K562 (cell line): ENCODE data around the gene TMEM260. TPM values are rescaled to one million over a fixed set of nuclear protein-coding genes. Genes with fewer than 3 reads are reported as not detected.

Experiments used
- AFF1 ChIP-seq, 2 experiments: fragments of 450-650 bp; IDR thresholded peaks; 2 replicates each; pipeline ENCODE4 v1.6.1; 2018; ENCODE audit warnings: mild to moderate bottlenecking in 2 of 2, low read depth in 1 of 2; ENCODE audit not compliant: partially characterized antibody in 2 of 2
- CBFB ChIP-seq: sonication (generic); formaldehyde crosslinking; IDR thresholded peaks from 2 replicates; pipeline ENCODE4 v1.4.0; 2020; ENCODE audit warnings: mild to moderate bottlenecking, missing genetic modification reagents
- CREM ChIP-seq: IDR thresholded peaks from 2 replicates; pipeline ENCODE4 v1.6.1; 2014; ENCODE audit warnings: antibody characterized with exemption, low read depth
- HMG20B ChIP-seq: fragments of 250-450 bp; sonication (Bioruptor Pico); IDR thresholded peaks from 2 replicates; pipeline ENCODE4 v1.5.0; 2021; ENCODE audit warnings: mild to moderate bottlenecking
- KLF13 ChIP-seq: fragments of 450-650 bp; IDR thresholded peaks from 2 replicates; pipeline ENCODE4 v1.6.1; 2016; ENCODE audit warnings: missing genetic modification characterization, low read depth, mild to moderate bottlenecking, missing compliant biosample characterization, moderate library complexity, borderline replicate concordance
- L3MBTL2 ChIP-seq: fragments of 450-650 bp; IDR thresholded peaks from 2 replicates; pipeline ENCODE4 v1.6.1; 2016; ENCODE audit warnings: mild to moderate bottlenecking, moderate library complexity
- MTF1 ChIP-seq: fragments of 250-450 bp; sonication (Bioruptor Pico); IDR thresholded peaks from 2 replicates; pipeline ENCODE4 v1.9.0; 2021; ENCODE audit warnings: moderate library complexity, mild to moderate bottlenecking, inconsistent platforms, borderline replicate concordance
- NR1H2 ChIP-seq: sonication (generic); formaldehyde crosslinking; IDR thresholded peaks from 2 replicates; pipeline ENCODE4 v1.4.0; 2020; ENCODE audit warnings: mild to moderate bottlenecking, missing genetic modification reagents
- RCOR1 ChIP-seq, 2 experiments: IDR thresholded peaks; 2 replicates each; pipeline ENCODE4 v1.6.1; 2012; ENCODE audit warnings: low read depth in 2 of 2, low read length in 2 of 2, borderline replicate concordance in 1 of 2, improper control_type of control experiment in 1 of 2
- TSHZ1 ChIP-seq: fragments of 250-450 bp; sonication (Bioruptor Pico); IDR thresholded peaks from 2 replicates; pipeline ENCODE4 v1.4.0; 2020; ENCODE audit warnings: mild to moderate bottlenecking, moderate library complexity
- U2AF1 ChIP-seq: fragments of 200-400 bp; formaldehyde crosslinking; optimal IDR thresholded peaks from 2 replicates; pipeline ENCODE3; 2017; ENCODE audit warnings: mild to moderate bottlenecking, low read depth, low read length, moderate library complexity
- ZFPM2 ChIP-seq: fragments of 250-450 bp; sonication (Bioruptor Pico); IDR thresholded peaks from 2 replicates; pipeline ENCODE4 v1.5.1; 2022; ENCODE audit warnings: mild to moderate bottlenecking
- ZNF217 ChIP-seq: sonication (generic); formaldehyde crosslinking; IDR thresholded peaks from 2 replicates; pipeline ENCODE4 v1.8.0; 2022; ENCODE audit warnings: mild to moderate bottlenecking, missing genetic modification reagents
- ZNF583 ChIP-seq: fragments of 250-450 bp; sonication (Bioruptor Pico); IDR thresholded peaks from 2 replicates; pipeline ENCODE4 v1.4.0; 2020
- ZNF766 ChIP-seq: fragments of 200-800 bp; sonication (Bioruptor generic); conservative IDR thresholded peaks from 2 replicates; pipeline ENCODE4 v1.6.1; 2016; ENCODE audit warnings: missing genetic modification characterization, missing compliant biosample characterization
- polyA plus RNA-seq, 8 experiments: library from polyadenylated mRNA; depleted of rRNA in 4 of 8; stranded (reverse) in 5 of 8; unstranded in 3 of 8; fragments of >200 nt; fragmentation: Nextera tagmentation in 2 of 8; fragmentation: Illumina TruSeq in 1 of 8; extraction: Ambion mirVana in 2 of 8; extraction: Trizol in 1 of 8; gene quantifications; 2 replicates each; pipeline versions ENCODE4 v1.2.1 to v1.2.3, GENCODE V29; 2011 to 2014; ENCODE audit warnings: inconsistent platforms in 1 of 8, missing spikeins in 1 of 8
- total RNA-seq, 7 experiments: library from RNA; depleted of rRNA in 6 of 7; stranded (reverse); fragments of >200 nt in 6 of 7; fragmentation: Illumina TruSeq in 2 of 7; extraction: Trizol in 2 of 7; gene quantifications; 2 replicates each; pipeline versions ENCODE4 v1.2.1 to v1.2.3, GENCODE V29; 2011 to 2021; ENCODE audit warnings: low replicate concordance in 1 of 7
- TF ChIP-seq, protein P1 (sequence below): fragments of 450-650 bp; IDR thresholded peaks from 2 replicates; pipeline ENCODE4 v1.6.1; 2016; ENCODE audit warnings: mild to moderate bottlenecking
- TF ChIP-seq, protein P2 (sequence below): fragments of 250-450 bp; sonication (Bioruptor Pico); IDR thresholded peaks from 2 replicates; pipeline ENCODE4 v1.8.0; 2022; ENCODE audit warnings: moderate library complexity, mild to moderate bottlenecking, inconsistent platforms

The TMEM260 gene
- total and polyA plus RNA-seq, 9 of the 15 experiments (the other 6 are each of a cell fraction or from before 2014, with no cell fraction given): 2.2 to 9.4 (median 6.0) TPM

GRCh38 chr14:56555921-56556570, 23.6 kb upstream of the TMEM260 start (continued):
- TF ChIP-seq AFF1 (IDR thresholded peaks at IDR 0.05; ENCODE audit: low read depth in 1 of 2, partially characterized antibody in 2 of 2) (no peak), RCOR1 (IDR thresholded peaks at IDR 0.05; ENCODE audit: borderline replicate concordance in 1 of 2, low read depth in 2 of 2, low read length in 2 of 2) (no peak), L3MBTL2 (peak; percentile 52), U2AF1 (no peak), CREM (no peak), CBFB (no peak), TSHZ1 (CRISPR knock-in tag) (no peak), ZNF583 (CRISPR knock-in tag) (no peak), ZNF766 (CRISPR knock-in tag) (no peak), MTF1 (CRISPR knock-in tag) (no peak), NR1H2 (no peak), HMG20B (CRISPR knock-in tag) (no peak), ZFPM2 (CRISPR knock-in tag) (no peak), ZNF217 (CRISPR knock-in tag) (no peak), KLF13 (tag) (no peak)
- TF ChIP-seq, protein P1, sequence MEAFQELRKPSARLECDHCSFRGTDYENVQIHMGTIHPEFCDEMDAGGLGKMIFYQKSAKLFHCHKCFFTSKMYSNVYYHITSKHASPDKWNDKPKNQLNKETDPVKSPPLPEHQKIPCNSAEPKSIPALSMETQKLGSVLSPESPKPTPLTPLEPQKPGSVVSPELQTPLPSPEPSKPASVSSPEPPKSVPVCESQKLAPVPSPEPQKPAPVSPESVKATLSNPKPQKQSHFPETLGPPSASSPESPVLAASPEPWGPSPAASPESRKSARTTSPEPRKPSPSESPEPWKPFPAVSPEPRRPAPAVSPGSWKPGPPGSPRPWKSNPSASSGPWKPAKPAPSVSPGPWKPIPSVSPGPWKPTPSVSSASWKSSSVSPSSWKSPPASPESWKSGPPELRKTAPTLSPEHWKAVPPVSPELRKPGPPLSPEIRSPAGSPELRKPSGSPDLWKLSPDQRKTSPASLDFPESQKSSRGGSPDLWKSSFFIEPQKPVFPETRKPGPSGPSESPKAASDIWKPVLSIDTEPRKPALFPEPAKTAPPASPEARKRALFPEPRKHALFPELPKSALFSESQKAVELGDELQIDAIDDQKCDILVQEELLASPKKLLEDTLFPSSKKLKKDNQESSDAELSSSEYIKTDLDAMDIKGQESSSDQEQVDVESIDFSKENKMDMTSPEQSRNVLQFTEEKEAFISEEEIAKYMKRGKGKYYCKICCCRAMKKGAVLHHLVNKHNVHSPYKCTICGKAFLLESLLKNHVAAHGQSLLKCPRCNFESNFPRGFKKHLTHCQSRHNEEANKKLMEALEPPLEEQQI: no peak
- TF ChIP-seq, protein P2, sequence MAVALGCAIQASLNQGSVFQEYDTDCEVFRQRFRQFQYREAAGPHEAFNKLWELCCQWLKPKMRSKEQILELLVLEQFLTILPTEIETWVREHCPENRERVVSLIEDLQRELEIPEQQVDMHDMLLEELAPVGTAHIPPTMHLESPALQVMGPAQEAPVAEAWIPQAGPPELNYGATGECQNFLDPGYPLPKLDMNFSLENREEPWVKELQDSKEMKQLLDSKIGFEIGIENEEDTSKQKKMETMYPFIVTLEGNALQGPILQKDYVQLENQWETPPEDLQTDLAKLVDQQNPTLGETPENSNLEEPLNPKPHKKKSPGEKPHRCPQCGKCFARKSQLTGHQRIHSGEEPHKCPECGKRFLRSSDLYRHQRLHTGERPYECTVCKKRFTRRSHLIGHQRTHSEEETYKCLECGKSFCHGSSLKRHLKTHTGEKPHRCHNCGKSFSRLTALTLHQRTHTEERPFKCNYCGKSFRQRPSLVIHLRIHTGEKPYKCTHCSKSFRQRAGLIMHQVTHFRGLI (CRISPR knock-in tag): no peak
